Measurements from ENCODE around the gene CHRNA7. TPM values are rescaled to one million over a fixed set of nuclear protein-coding genes. Genes with fewer than 3 reads are reported as not detected.

The CHRNA7 gene
- total RNA-seq, 1 experiment from 2014 or later: 7.8 TPM

- ChIA-PET CTCF (interaction anchor here (2.4 kb wide), 1 partner anchor 12 kb away, joined by 21 read pairs; the partner anchor contains the start of gene CHRNA7), POLR2A (no interaction called here)
- ATAC-seq: peak; percentile 56; the same call in 1 of the 2 replicates
- Mint-ChIP-seq H3K4me3 (no peak overlapping the region), H3K27ac (no peak overlapping the region), H3K27me3 (ENCODE audit: low read depth) (no peaks in the 10 kb centered on the region), H3K4me1 (peaks cover 16% of the 10 kb centered on the region), H3K9me3 (no peaks in the 10 kb centered on the region), H3K36me3 (no peaks in the 10 kb centered on the region)
- TF ChIP-seq CBFB (CRISPR knock-in tag; IDR thresholded peaks at IDR 0.05; ENCODE audit: low read depth) (no peak), SOX15 (CRISPR knock-in tag; IDR thresholded peaks at IDR 0.05) (no peak), RELA (CRISPR knock-in tag; IDR thresholded peaks at IDR 0.05; ENCODE audit: borderline replicate concordance) (no peak), CTCF (IDR thresholded peaks at IDR 0.05) (no peak), PRRX2 (CRISPR knock-in tag; IDR thresholded peaks at IDR 0.05) (no peak), JAZF1 (CRISPR knock-in tag; IDR thresholded peaks at IDR 0.05) (no peak), ZSCAN18 (CRISPR knock-in tag; IDR thresholded peaks at IDR 0.05) (no peak), ETV6 (CRISPR knock-in tag; IDR thresholded peaks at IDR 0.05) (no peak), HMGA2 (CRISPR knock-in tag; IDR thresholded peaks at IDR 0.05) (no peak), TEAD1 (CRISPR knock-in tag; IDR thresholded peaks at IDR 0.05) (no peak), SP1 (CRISPR knock-in tag; conservative IDR thresholded peaks at IDR 0.05) (no peak), ZNF263 (CRISPR knock-in tag; IDR thresholded peaks at IDR 0.05; ENCODE audit: low read depth) (no peak), EMX1 (CRISPR knock-in tag; IDR thresholded peaks at IDR 0.05) (no peak), NFATC4 (CRISPR knock-in tag; IDR thresholded peaks at IDR 0.05) (no peak), CREB1 (CRISPR knock-in tag; IDR thresholded peaks at IDR 0.05) (no peak), SMAD3 (CRISPR knock-in tag; IDR thresholded peaks at IDR 0.05; ENCODE audit: borderline replicate concordance) (no peak), ARID4B (CRISPR knock-in tag; IDR thresholded peaks at IDR 0.05; ENCODE audit: borderline replicate concordance) (no peak)
- TF ChIP-seq, protein P1, sequence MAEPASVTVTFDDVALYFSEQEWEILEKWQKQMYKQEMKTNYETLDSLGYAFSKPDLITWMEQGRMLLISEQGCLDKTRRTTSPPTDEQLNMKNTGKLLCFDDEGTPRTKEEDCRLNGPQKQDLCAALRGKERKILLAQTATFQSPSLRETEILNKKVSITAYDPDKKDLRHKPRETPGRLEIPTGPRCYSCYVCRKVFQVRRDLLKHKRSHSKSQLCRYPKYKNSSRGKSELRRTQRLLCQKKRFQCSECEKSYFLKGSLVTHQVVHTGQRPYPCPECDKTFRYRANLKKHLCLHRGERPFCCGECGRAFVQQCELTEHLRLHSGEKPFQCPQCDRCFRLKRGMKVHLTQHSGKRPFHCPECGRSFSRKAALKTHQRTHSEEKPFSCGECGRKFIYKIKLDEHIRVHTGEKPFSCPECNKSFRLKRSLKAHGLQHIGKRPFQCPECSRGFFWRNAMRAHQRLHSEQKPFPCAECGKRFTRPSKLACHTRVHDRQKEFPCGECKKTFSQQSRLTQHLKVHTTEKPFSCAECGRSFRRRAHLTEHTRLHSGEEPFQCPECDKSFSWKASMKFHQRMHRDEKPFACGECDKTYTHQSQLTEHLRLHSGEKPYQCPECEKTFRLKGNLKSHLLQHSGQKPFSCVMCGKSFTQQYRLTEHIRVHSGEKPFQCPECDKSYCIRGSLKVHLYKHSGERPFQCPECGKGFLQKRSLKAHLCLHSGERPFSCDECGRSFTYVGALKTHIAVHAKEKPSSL (CRISPR knock-in tag; conservative IDR thresholded peaks at IDR 0.05): no peak
- TF ChIP-seq, protein P2, sequence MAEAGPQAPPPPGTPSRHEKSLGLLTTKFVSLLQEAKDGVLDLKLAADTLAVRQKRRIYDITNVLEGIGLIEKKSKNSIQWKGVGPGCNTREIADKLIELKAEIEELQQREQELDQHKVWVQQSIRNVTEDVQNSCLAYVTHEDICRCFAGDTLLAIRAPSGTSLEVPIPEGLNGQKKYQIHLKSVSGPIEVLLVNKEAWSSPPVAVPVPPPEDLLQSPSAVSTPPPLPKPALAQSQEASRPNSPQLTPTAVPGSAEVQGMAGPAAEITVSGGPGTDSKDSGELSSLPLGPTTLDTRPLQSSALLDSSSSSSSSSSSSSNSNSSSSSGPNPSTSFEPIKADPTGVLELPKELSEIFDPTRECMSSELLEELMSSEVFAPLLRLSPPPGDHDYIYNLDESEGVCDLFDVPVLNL (CRISPR knock-in tag; IDR thresholded peaks at IDR 0.05; ENCODE audit: borderline replicate concordance, low read depth): no peak
- peak; percentile 34 for DNase-seq (ENCODE audit: low spot score)
Measured at GRCh38 chr15:32041294-32041693, 11.0 kb downstream of the CHRNA7 start.
